GM12878 (cell line): Measurements from ENCODE around the gene CEBPB. TPM values are rescaled to one million over a fixed set of nuclear protein-coding genes. Genes with fewer than 3 reads are reported as not detected.

ENCODE experiments used
- HDGF ChIP-seq: fragments of 450-650 bp; IDR thresholded peaks from 2 replicates; pipeline ENCODE4 v1.6.1; 2016; ENCODE audit warnings: antibody characterized with exemption
- IRF4 ChIP-seq: IDR thresholded peaks from 2 replicates; pipeline ENCODE4 v1.6.1; 2011; ENCODE audit warnings: low read depth, low read length
- MXI1 ChIP-seq: fragments of 150-350 bp; IDR thresholded peaks from 2 replicates; pipeline ENCODE4 v1.6.1; 2011; ENCODE audit warnings: low read depth, mild to moderate bottlenecking, inconsistent platforms, low read length, improper control_type of control experiment
- PML ChIP-seq: IDR thresholded peaks from 2 replicates; pipeline ENCODE4 v1.6.1; 2012; ENCODE audit warnings: low read length, inconsistent platforms
- POLR2AphosphoS2 ChIP-seq: IDR thresholded peaks from 2 replicates; pipeline ENCODE4 v1.6.1; 2011; ENCODE audit warnings: low read depth, mild to moderate bottlenecking, low read length, improper control_type of control experiment, moderate library complexity
- RAD21 ChIP-seq: IDR thresholded peaks from 2 replicates; pipeline ENCODE4 v1.6.1; 2011; ENCODE audit warnings: mild to moderate bottlenecking, low read depth, low read length, moderate library complexity; ENCODE audit not compliant: insufficient read depth
- SRF ChIP-seq, 2 experiments: IDR thresholded peaks; 2 replicates each; pipeline ENCODE4 v1.6.1; 2011; ENCODE audit warnings: low read depth in 2 of 2, low read length in 2 of 2, mild to moderate bottlenecking in 1 of 2, moderate library complexity in 1 of 2
- polyA plus RNA-seq, 11 experiments: library from polyadenylated mRNA; depleted of rRNA in 4 of 11; unstranded in 6 of 11; stranded (reverse) in 5 of 11; fragments of >200 nt; fragmentation: Nextera tagmentation in 4 of 11; fragmentation: Illumina TruSeq in 1 of 11; extraction: Ambion mirVana in 4 of 11; extraction: Trizol in 1 of 11; gene quantifications; 1 replicate in 1 of 11; 2 replicates in 10 of 11; pipeline versions ENCODE4 v1.2.1 to v1.2.3, GENCODE V29; 2011 to 2016; ENCODE audit warnings: inconsistent platforms in 2 of 11, missing spikeins in 2 of 11, low read depth in 1 of 11
- total RNA-seq, 4 experiments: library from RNA; depleted of rRNA in 3 of 4; stranded (reverse); fragments of >200 nt in 3 of 4; fragmentation: Illumina TruSeq in 1 of 4; extraction: Trizol in 1 of 4; gene quantifications; 2 replicates each; pipeline versions ENCODE4 v1.2.1 to v1.2.3, GENCODE V29; 2013 to 2021
- TF ChIP-seq, protein P1 (sequence below): IDR thresholded peaks from 2 replicates; pipeline ENCODE4 v1.6.1; 2012; ENCODE audit warnings: mild to moderate bottlenecking, low read depth, low read length
- TF ChIP-seq, protein P2 (sequence below): IDR thresholded peaks from 2 replicates; pipeline ENCODE4 v1.6.1; 2012; ENCODE audit warnings: low read depth, low read length, improper control_type of control experiment

Gene CEBPB
- total and polyA plus RNA-seq, 10 of the 15 experiments (the other 5 are each of a cell fraction or from before 2014, with no cell fraction given), result 0.18 to 8.8 (median 1.6) TPM

DNA sequence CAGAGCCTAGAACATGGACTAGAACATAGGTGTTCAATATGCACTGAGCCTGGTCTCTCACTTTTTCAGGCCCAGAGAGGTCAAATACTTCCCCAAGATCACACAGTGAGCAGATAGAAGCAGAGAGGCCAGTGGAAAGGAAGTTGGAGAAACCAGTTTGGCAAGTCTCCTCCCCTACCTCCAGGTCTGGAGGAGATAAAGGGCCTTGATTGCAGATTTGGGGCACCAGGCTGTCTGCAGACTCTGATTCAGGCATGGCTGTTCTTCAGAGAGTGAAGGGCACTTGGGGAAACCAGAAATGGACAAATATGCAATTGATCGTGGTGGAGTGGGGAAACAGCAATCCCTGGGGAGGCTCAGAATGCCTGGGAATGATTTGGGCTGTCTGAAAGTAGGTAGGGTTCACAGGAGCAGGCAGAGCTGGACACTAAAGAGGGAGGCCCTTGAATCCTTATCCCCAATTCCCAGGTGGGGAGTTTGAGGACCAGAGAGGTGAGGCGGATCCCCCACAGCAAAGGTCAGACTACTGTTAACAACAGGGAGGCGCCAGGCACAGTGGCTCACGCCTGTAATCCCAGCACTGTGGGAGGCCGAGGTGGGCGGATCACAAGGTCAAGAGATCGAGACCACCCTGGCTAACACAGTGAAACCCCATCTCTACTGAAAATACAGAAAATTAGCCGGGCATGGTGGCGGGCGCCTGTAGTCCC is 39.4 kb upstream of the CEBPB start (continued):
- TF ChIP-seq POLR2AphosphoS2, result no peak
- TF ChIP-seq, protein P1, sequence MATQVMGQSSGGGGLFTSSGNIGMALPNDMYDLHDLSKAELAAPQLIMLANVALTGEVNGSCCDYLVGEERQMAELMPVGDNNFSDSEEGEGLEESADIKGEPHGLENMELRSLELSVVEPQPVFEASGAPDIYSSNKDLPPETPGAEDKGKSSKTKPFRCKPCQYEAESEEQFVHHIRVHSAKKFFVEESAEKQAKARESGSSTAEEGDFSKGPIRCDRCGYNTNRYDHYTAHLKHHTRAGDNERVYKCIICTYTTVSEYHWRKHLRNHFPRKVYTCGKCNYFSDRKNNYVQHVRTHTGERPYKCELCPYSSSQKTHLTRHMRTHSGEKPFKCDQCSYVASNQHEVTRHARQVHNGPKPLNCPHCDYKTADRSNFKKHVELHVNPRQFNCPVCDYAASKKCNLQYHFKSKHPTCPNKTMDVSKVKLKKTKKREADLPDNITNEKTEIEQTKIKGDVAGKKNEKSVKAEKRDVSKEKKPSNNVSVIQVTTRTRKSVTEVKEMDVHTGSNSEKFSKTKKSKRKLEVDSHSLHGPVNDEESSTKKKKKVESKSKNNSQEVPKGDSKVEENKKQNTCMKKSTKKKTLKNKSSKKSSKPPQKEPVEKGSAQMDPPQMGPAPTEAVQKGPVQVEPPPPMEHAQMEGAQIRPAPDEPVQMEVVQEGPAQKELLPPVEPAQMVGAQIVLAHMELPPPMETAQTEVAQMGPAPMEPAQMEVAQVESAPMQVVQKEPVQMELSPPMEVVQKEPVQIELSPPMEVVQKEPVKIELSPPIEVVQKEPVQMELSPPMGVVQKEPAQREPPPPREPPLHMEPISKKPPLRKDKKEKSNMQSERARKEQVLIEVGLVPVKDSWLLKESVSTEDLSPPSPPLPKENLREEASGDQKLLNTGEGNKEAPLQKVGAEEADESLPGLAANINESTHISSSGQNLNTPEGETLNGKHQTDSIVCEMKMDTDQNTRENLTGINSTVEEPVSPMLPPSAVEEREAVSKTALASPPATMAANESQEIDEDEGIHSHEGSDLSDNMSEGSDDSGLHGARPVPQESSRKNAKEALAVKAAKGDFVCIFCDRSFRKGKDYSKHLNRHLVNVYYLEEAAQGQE, result no peak
- TF ChIP-seq MXI1, result no peak
- no peak for TF ChIP-seq RAD21
- no peak for TF ChIP-seq PML
- no peak for TF ChIP-seq HDGF
- TF ChIP-seq, protein P2, sequence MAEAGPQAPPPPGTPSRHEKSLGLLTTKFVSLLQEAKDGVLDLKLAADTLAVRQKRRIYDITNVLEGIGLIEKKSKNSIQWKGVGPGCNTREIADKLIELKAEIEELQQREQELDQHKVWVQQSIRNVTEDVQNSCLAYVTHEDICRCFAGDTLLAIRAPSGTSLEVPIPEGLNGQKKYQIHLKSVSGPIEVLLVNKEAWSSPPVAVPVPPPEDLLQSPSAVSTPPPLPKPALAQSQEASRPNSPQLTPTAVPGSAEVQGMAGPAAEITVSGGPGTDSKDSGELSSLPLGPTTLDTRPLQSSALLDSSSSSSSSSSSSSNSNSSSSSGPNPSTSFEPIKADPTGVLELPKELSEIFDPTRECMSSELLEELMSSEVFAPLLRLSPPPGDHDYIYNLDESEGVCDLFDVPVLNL, result no peak
- TF ChIP-seq IRF4, result no peak
- no peak for TF ChIP-seq SRF (IDR thresholded peaks at IDR 0.05; ENCODE audit: low read depth in 2 of 2, low read length in 2 of 2)
